ENCODE results near the gene FAM171A2.
"Not testable (repeated sequence)": the region's sequence is repeated elsewhere in the genome, so short reads cannot be mapped to it uniquely, and the experiment has no call there.

Gene FAM171A2

GRCh38 chr17:44383363-44383762 lies 19.7 kb upstream of the FAM171A2 start:
- DNase-seq, result no peak

GRCh38 chr17:44382917-44383316 lies 19.3 kb upstream of the FAM171A2 start:
- DNase-seq, result no peak

GRCh38 chr17:44381810-44382305 lies 18.2 kb upstream of the FAM171A2 start:
- no peak for DNase-seq

GRCh38 chr17:44380767-44381166 lies 17.1 kb upstream of the FAM171A2 start:
- no peak for DNase-seq

GRCh38 chr17:44379887-44380286 lies 16.2 kb upstream of the FAM171A2 start:
- no peak for DNase-seq

- no peak for DNase-seq
These were observed 14.6 kb upstream of the FAM171A2 start for GRCh38 chr17:44378171-44378705.

DNA sequence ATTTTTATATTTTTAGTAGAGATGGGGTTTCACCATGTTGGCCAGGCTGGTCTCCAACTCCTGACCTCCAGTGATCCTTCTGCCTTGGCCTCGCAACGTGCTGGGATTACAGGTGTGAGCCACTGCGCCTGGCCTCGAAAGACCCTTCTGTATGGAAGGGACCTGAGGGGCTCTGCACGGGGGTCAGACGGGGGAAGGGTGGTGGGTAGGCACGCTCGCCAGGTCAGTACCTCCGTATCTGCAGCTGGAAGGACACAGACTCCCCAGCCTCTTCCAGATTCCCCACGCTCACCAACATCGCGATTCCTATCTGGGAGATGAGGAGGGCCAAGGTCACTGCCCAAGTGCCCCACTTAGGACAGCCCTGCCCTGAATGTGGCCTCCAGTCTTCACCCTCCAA lies 13.1 kb upstream of the FAM171A2 start:
- DNase-seq, result no peak

GRCh38 chr17:44376124-44376523 lies 12.5 kb upstream of the FAM171A2 start:
- DNase-seq, result no peak

- DNase-seq, result no peak
These were observed 11.8 kb upstream of the FAM171A2 start for GRCh38 chr17:44375196-44376017.

DNA sequence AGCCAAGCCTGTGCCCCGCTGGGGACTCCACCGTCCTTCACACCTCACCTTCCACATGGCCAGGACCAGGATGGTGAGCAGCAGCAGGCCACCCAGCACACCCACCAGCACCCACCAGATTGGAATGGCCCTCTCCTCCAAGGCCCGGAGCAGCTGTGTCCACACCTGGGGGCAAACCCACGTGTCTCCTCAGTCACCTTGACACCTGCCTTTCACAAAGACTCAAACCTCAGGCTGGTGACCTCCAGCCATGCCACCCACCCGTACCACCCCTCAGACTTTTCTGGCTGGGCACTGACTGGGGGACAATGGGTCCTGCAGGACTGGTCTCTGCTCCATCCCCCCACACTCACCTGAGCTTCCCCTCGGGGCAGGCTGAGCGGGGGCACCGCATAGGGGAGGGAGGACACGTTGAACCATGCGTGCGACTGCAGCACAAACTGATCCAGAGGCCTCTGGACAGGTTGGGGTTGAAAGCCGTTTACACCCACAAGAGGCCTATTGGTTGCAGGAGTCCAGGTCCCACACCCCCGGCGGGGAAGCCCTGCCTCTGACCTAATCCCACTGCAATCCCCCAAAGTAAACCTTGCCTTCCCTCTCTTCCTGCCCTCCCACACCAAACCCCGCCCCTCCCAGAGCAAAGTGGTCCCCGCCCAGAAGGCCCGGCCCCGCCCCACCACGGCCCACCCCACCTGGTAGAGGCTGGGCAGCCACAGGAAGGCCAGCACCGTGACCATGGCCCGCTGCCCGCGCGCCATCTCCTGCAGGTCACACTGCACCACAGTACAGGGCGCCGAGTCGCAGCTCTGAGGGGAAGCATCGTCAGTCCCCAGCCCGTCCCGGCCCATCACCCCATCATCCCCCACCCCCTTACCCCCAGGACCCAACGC lies 10.9 kb upstream of the FAM171A2 start:
- DNase-seq, result no peak

DNA sequence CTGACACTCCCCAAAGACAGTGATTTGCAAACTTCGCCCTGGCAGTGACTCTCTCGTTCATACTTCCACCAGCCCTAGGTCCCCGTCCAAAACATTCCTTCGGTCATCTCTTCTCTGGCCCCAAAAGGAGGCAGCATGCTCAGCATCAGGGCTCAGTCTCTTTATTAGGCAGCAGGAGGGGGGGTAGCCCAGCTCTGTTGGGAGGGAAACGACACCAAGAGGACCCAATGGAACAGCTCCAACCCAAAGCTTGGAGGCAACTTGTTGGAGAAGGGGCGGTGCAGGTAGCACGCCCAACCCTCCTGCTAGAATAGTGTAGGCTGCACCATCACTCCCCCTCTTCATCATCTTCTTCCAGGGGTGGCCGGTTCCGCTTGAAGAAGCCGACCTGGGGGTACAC lies 8.4 kb upstream of the FAM171A2 start:
- no peak for DNase-seq

- not testable (repeated sequence) for DNase-seq
These were observed 5.9 kb upstream of the FAM171A2 start for GRCh38 chr17:44369414-44370023.

DNA sequence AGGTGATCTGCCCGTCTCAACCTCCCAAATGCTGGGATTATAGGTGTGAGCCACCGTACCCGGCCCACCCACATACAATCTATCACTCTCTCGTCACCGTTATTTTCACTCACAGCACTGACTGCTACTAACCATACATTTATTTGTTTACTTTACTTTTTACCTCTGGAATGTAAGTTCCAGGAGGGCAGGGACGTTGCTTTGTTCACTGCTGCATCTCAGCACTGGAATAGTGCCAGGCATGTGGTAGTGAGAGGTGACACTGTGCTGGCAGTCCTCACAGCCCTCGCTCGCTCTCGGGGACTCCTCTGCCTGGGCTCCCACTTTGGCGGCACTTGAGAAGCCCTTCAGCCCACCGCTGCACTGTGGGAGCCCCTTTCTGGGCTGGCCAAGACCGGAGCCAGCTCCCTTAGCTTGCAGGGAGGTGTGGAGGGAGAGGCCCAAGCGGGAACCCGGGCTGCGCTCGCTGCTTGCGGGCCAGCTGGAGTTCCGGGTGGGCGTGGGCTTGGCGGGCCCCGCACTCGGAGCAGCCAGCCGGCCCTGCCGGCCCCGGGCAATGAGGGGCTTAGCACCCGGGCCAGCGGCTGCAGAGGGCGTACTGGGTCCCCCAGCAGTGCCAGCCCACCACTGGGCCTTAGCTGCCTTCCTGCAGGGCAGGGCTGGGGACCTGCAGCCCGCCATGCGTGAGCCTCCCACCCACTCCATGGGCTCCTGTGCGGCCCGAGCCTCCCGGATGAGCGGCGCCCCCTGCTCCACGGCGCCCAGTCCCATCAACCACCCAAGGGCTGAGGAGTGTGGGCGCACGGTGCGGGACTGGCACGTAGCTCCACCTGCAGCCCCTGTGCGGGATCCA lies 5.0 kb upstream of the FAM171A2 start:
- not testable (repeated sequence) for DNase-seq

DNA sequence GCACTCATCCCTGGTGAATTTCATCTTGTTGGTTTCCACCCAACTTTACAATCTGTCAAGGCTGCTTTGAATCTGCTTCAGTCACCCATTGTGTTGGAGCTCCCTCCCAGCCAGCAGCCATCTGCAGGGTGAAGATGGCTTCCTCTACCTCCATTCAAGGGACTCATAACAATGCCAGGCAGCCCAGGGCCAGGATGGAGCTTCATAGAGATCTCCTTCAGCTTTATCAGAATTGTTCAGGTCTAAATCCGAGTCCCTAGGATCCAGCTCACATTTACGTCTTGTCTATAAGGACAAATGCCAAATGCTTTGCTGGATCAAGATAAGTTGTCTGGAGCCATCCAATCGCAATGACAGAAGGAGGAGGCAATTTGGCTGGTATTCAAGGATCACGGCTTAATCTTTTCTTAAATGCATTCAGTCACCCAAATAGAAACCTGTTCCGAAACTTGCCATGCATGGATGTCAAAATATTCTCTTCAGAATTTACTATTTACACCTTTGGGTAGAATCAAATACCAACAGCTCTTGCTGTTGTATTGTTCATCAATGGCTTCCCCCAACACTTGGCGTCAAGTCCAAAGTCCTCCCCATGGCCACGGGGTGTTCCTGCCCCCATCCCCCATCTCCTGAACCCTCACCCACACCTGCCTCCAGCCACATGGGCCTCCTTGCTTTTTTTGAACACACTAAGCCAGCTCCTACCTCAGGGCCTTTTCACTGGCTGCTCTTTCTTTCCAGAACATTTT lies 3.8 kb upstream of the FAM171A2 start:
- no peak for DNase-seq

- not testable (repeated sequence) for DNase-seq
These were observed 1.4 kb upstream of the FAM171A2 start for GRCh38 chr17:44365051-44365450.

GRCh38 chr17:44362949-44363612 lies 572 bp downstream of the FAM171A2 start:
- no peak for DNase-seq

DNA sequence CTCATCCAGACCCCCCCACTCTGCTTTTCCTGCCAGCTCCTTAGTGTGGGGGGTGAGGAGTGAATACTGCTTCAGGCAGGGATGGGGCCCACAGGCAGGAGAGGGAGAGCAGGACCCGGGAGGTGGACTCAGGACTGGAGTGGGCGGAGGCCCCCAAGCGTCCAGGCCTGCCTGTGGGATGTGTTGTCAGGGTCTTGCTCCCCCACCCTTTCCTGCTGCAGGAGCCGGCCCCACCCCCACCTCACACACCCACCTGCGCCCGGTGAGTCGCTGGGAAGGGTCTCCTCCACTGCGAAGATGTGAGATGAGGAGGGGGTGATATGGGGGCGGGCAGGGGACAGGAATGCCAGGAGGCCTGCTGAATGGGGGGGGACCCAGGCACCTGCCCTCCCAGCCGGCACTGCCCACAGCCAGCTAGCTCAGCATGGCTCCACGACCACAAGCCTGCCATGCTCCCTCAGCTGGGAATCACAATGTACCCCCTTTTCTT lies 1.1 kb downstream of the FAM171A2 start:
- no peak for DNase-seq

DNA sequence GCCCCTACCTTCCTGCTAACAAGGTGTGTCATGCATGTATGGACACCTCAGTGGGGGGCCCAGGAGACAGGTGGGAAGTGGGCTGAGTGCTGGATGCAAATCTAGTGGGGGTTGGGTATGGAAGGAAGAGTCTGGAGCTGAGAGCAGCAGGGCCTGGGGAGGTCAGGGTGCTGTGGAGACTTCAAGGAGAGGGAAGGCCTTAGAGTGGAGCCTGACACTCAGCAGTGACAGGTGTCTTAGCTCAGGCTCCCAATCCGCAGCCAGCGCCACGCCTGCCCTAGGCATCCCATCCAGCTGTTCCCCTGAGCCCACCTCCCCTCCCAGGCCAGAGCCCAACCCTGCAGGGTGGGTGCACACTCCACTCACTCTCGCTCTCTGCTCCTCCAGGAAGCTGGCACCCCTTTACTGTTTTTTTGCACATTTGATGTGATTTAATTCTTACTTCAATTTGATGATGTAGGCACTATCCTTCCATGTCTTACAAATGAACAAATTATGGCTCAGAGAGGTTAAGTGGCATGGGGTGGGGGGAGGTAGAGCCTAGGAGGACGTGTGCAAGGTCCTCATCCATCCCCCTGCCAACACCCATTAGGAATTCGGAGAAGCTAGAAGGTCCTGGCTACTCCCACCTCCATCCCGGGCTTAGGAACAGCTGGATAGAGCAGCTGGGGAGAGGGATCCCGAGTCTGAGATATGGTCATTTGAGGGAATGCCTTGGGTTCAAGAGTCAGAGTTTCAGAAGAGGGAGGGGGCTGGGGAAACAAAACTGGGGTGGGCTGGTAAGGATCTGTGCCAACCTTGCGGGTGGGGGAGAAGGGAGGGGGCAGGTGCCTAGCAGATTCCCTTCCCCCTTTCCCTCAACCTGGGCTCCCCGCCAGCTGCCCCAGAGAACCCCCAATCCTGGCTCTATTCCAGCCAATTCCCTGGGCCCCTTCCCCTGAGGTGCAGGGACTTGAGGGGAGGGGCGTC lies 2.1 kb downstream of the FAM171A2 start:
- no peak for DNase-seq

- no peak for DNase-seq
These were observed 2.8 kb downstream of the FAM171A2 start for GRCh38 chr17:44360826-44361225.

Data from activated CD4-positive, alpha-beta T cell treated with anti-CD3 and anti-CD28 coated beads for 4 hours (primary cell).